ENCODE measurements around the gene PHACTR3. TPM values are rescaled to one million over a fixed set of nuclear protein-coding genes. Genes with fewer than 3 reads are reported as not detected.

The PHACTR3 gene
- total RNA-seq, 1 donor from 2014 or later = 1.1 TPM

- DNase-seq (ENCODE audit: low spot score, unreplicated experiment) = no peak
- H3K27me3 Mint-ChIP-seq = peaks cover 19% of the 10 kb centered on the region
- peaks cover 1% of the 10 kb centered on the region for H3K36me3 Mint-ChIP-seq (ENCODE audit: insufficient read depth)
- H3K27ac Mint-ChIP-seq = no peak overlapping the region
- TF ChIP-seq CTCF (IDR thresholded peaks at IDR 0.05; ENCODE audit: unreplicated experiment) = no peak
- H3K4me1 Mint-ChIP-seq (ENCODE audit: low read depth) = no peaks in the 10 kb centered on the region
- H3K4me3 Mint-ChIP-seq (ENCODE audit: low read depth) = no peak overlapping the region
- peaks cover 15% of the 10 kb centered on the region for H3K9me3 Mint-ChIP-seq (ENCODE audit: low read depth)
These were observed 73.9 kb downstream of the PHACTR3 start for GRCh38 chr20:59678288-59678687.

- peaks cover 19% of the 10 kb centered on the region for H3K27me3 Mint-ChIP-seq
- H3K4me1 Mint-ChIP-seq (ENCODE audit: low read depth) = no peaks in the 10 kb centered on the region
- no peak overlapping the region for H3K4me3 Mint-ChIP-seq (ENCODE audit: low read depth)
- peaks cover 1% of the 10 kb centered on the region for H3K36me3 Mint-ChIP-seq (ENCODE audit: insufficient read depth)
- peaks cover 15% of the 10 kb centered on the region for H3K9me3 Mint-ChIP-seq (ENCODE audit: low read depth)
- DNase-seq (ENCODE audit: low spot score, unreplicated experiment) = no peak
- no peak overlapping the region for H3K27ac Mint-ChIP-seq
- no peak for TF ChIP-seq CTCF (IDR thresholded peaks at IDR 0.05; ENCODE audit: unreplicated experiment)
These were observed 74.6 kb downstream of the PHACTR3 start for GRCh38 chr20:59678951-59679350.

GRCh38 chr20:59680148-59680650, 75.9 kb downstream of the PHACTR3 start:
- TF ChIP-seq CTCF (IDR thresholded peaks at IDR 0.05; ENCODE audit: unreplicated experiment) = no peak
- no peak for DNase-seq (ENCODE audit: low spot score, unreplicated experiment)
- Mint-ChIP-seq H3K27me3 (peaks cover 19% of the 10 kb centered on the region), H3K4me3 (ENCODE audit: low read depth) (no peak overlapping the region), H3K4me1 (ENCODE audit: low read depth) (no peaks in the 10 kb centered on the region), H3K9me3 (ENCODE audit: low read depth) (peaks cover 15% of the 10 kb centered on the region), H3K27ac (no peak overlapping the region), H3K36me3 (ENCODE audit: insufficient read depth) (peaks cover 1% of the 10 kb centered on the region)

- peaks cover 15% of the 10 kb centered on the region for H3K9me3 Mint-ChIP-seq (ENCODE audit: low read depth)
These were observed 76.5 kb downstream of the PHACTR3 start for GRCh38 chr20:59680852-59681251.

GRCh38 chr20:59682603-59683002, 78.3 kb downstream of the PHACTR3 start:
- no peaks in the 10 kb centered on the region for H3K4me1 Mint-ChIP-seq (ENCODE audit: low read depth)
- no peak overlapping the region for H3K4me3 Mint-ChIP-seq (ENCODE audit: low read depth)
- peaks cover 14% of the 10 kb centered on the region for H3K9me3 Mint-ChIP-seq (ENCODE audit: low read depth)
- TF ChIP-seq CTCF (IDR thresholded peaks at IDR 0.05; ENCODE audit: unreplicated experiment) = no peak
- DNase-seq (ENCODE audit: low spot score, unreplicated experiment) = no peak
- H3K27me3 Mint-ChIP-seq = peaks cover 13% of the 10 kb centered on the region
- peaks cover 1% of the 10 kb centered on the region for H3K36me3 Mint-ChIP-seq (ENCODE audit: insufficient read depth)
- no peak overlapping the region for H3K27ac Mint-ChIP-seq

More at GRCh38 chr20:59680852-59681251, 76.5 kb downstream of the PHACTR3 start:
- TF ChIP-seq CTCF (IDR thresholded peaks at IDR 0.05; ENCODE audit: unreplicated experiment) = no peak
- H3K27ac Mint-ChIP-seq = no peak overlapping the region
- no peak overlapping the region for H3K4me3 Mint-ChIP-seq (ENCODE audit: low read depth)
- H3K27me3 Mint-ChIP-seq = peaks cover 19% of the 10 kb centered on the region
- H3K4me1 Mint-ChIP-seq (ENCODE audit: low read depth) = no peaks in the 10 kb centered on the region
- DNase-seq (ENCODE audit: low spot score, unreplicated experiment) = no peak
- H3K36me3 Mint-ChIP-seq (ENCODE audit: insufficient read depth) = peaks cover 1% of the 10 kb centered on the region

All from progenitor cell of endocrine pancreas (in vitro differentiated cells).